LNCaP clone FGC (cell line): ENCODE measurements around the gene KRTAP10-11.
"Not testable (repeated sequence)": the region's sequence is repeated elsewhere in the genome, so short reads cannot be mapped to it uniquely, and the experiment has no call there.

Source experiments
- DNase-seq: peaks from one replicate; pipeline ENCODE4 v3.0.0-alpha.2; 2011; ENCODE audit warnings: low read depth
- H3K4me3 ChIP-seq: 2 replicates; pipeline ENCODE4 v1.5.1; 2011; ENCODE audit warnings: mild to moderate bottlenecking, low read depth, low read length, control low read depth
- CTCF ChIP-seq: IDR thresholded peaks from 2 replicates; pipeline ENCODE4 v1.5.1; 2012; ENCODE audit warnings: mild to moderate bottlenecking; ENCODE audit not compliant: control insufficient read depth, insufficient read depth; ENCODE audit errors: extremely low read depth

KRTAP10-11 gene

GRCh38 chr21:44646366-44647221 lies at the start of gene KRTAP10-11:
Gene KRTAP10-11, plus strand, starts transcription at chr21:44646414. Its CDS starts 45 bp downstream, at chr21:44646459.
- not testable (repeated sequence) for DNase-seq, H3K4me3 ChIP-seq

GRCh38 chr21:44598061-44598460 lies 48.2 kb upstream of the KRTAP10-11 start:
- no peak for DNase-seq
- TF ChIP-seq CTCF, result no peak

GRCh38 chr21:44599264-44600029 lies 46.8 kb upstream of the KRTAP10-11 start:
- no peak for TF ChIP-seq CTCF
- no peak overlapping the region for H3K4me3 ChIP-seq
- no peak for DNase-seq

More at GRCh38 chr21:44598061-44598460, 48.2 kb upstream of the KRTAP10-11 start:
- no peak overlapping the region for H3K4me3 ChIP-seq

- not testable (repeated sequence) for DNase-seq
Measured at GRCh38 chr21:44600118-44600978, 45.9 kb upstream of the KRTAP10-11 start, which contains the start of gene KRTAP10-7. Gene KRTAP10-7, plus strand, starts transcription at chr21:44600597. Its CDS starts 25 bp downstream, at chr21:44600622.

GRCh38 chr21:44601091-44601490 lies 45.1 kb upstream of the KRTAP10-11 start:
- peak; percentile 43 for TF ChIP-seq CTCF
- not testable (repeated sequence) for H3K4me3 ChIP-seq, DNase-seq

More at GRCh38 chr21:44600118-44600978, 45.9 kb upstream of the KRTAP10-11 start, which contains the start of gene KRTAP10-7:
- H3K4me3 ChIP-seq, result not testable (repeated sequence)

- TF ChIP-seq CTCF, result no peak
- no peak overlapping the region for H3K4me3 ChIP-seq
- DNase-seq, result no peak
Measured at GRCh38 chr21:44601596-44602462, 44.4 kb upstream of the KRTAP10-11 start.

GRCh38 chr21:44602463-44602850 lies 43.8 kb upstream of the KRTAP10-11 start:
- no peak for TF ChIP-seq CTCF
- H3K4me3 ChIP-seq, result no peak overlapping the region
- DNase-seq, result no peak
